ENCODE measurements around the gene LLPH.

The LLPH gene

DNA sequence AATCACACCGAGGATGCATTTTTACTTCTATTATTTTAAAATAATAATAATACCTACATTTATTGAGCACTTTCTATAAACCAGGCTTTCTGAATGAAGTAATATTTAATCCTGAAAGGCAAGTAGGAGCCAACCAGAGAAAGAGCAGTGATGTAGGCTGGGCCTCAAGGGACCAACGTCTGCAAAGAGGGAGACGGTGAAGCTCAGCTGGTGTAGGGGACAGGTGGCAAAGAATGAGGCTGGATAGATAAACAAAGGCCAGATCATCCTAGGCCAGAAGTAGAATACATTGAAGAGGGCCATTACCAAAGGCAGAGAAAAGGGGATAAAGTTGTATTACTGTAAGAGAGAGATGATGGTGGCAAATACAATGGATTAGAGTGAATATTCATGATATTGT lies 40.1 kb upstream of the LLPH start:
- no peak overlapping the region for H2AFZ ChIP-seq (ENCODE audit: low read length)
- no peaks in the 10 kb centered on the region for H4K20me1 ChIP-seq (ENCODE audit: insufficient read depth, low read length)
- H3K4me3 ChIP-seq (ENCODE audit: low read depth, low read length, poor library complexity, severe bottlenecking): peak overlapping the region; percentile 68
- no peaks in the 10 kb centered on the region for H3F3A ChIP-seq (ENCODE audit: insufficient read depth, low read length)
- H3K79me2 ChIP-seq (ENCODE audit: insufficient read depth, low read length): peaks cover 32% of the 10 kb centered on the region
- H3K27me3 ChIP-seq (ENCODE audit: insufficient read depth, low read length): no peaks in the 10 kb centered on the region
- H3K27ac ChIP-seq (ENCODE audit: low read depth, low read length, poor library complexity, severe bottlenecking): peak overlapping the region; percentile 91
- peaks cover 3% of the 10 kb centered on the region; the same call in 1 of the 2 replicates for H3K9me3 ChIP-seq (ENCODE audit: low read length)
- peak overlapping the region; percentile 78; the same call in 1 of the 2 replicates for H3K4me2 ChIP-seq (ENCODE audit: low read length)
- peaks cover 11% of the 10 kb centered on the region for H3K4me1 ChIP-seq (ENCODE audit: insufficient read depth, low read length, severe bottlenecking)
- H3K36me3 ChIP-seq (ENCODE audit: insufficient read depth, low read length): peaks cover 27% of the 10 kb centered on the region
- no peaks in the 10 kb centered on the region for H3K9me2 ChIP-seq (ENCODE audit: low read depth, low read length)
- TF ChIP-seq, protein P1, sequence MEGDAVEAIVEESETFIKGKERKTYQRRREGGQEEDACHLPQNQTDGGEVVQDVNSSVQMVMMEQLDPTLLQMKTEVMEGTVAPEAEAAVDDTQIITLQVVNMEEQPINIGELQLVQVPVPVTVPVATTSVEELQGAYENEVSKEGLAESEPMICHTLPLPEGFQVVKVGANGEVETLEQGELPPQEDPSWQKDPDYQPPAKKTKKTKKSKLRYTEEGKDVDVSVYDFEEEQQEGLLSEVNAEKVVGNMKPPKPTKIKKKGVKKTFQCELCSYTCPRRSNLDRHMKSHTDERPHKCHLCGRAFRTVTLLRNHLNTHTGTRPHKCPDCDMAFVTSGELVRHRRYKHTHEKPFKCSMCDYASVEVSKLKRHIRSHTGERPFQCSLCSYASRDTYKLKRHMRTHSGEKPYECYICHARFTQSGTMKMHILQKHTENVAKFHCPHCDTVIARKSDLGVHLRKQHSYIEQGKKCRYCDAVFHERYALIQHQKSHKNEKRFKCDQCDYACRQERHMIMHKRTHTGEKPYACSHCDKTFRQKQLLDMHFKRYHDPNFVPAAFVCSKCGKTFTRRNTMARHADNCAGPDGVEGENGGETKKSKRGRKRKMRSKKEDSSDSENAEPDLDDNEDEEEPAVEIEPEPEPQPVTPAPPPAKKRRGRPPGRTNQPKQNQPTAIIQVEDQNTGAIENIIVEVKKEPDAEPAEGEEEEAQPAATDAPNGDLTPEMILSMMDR (IDR thresholded peaks at IDR 0.05; ENCODE audit: low read length): no peak
- no peak for TF ChIP-seq EZH2 (IDR thresholded peaks at IDR 0.05; ENCODE audit: borderline replicate concordance, low read length)
- H3K9ac ChIP-seq (ENCODE audit: low read length): 0 out of 2 replicates have a peak overlapping the region, but pooled peaks have one; percentile 79

DNA sequence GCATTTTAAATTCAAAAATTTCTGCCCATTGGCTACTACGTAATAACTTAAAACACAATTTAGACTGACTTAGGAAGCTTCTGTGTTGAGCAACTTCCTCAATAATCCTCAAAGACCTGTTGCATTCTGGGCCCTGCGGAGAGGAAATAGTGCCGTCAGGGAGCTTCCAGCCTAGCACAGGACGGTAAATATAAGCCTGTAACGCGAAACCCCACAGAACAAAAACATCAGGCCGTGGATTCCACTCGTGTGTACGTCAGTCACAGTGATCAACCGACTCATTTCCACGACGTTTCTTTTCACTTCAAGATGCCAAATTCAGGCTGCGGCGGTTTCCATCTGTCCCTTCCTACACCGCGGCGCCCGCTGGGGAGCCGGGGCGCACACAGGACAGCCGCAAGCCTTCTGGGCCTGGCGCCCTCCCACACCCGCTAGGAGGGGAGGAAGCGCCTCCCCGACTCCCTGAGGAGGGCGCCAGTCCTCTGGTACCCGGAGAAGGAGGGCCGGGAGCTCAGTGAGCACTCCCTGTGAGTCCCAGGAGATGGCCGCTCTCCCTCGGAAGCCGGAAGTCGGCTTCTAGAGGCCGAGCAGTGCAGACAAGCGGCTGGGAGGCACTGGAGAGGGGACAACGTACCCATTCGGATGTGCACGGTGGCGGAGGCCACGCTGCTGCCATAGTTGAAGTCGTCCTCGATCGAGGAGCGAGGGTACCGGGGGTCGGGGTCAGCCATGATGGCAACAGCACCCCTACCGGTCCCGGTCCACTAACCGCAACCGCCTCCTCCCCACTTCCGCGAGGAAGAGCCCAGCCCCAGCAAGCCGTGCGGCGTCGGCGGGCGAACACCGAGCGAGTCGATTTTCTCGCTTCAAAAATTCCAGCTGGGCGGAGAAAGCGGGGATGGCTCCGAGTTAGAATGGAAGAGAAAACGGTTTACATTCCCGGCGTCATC lies 38.9 kb upstream of the LLPH start, which contains the start of gene TMBIM4:
Gene TMBIM4 (minus strand): TSS at position 776 of the 950 bp plus-strand sequence. CDS start 45 bp downstream, at position 731.
- Histone ChIP-seq H3K4me3 (ENCODE audit: low read depth, low read length, poor library complexity, severe bottlenecking) (peak within 1 kb of the TSS; percentile 68), H3F3A (ENCODE audit: insufficient read depth, low read length) (no peaks in the 10 kb centered on the region), H3K27ac (ENCODE audit: low read depth, low read length, poor library complexity, severe bottlenecking) (peak within 1 kb of the TSS; percentile 91), H3K36me3 (ENCODE audit: insufficient read depth, low read length) (peaks cover 38% of the 10 kb centered on the region), H3K9me2 (ENCODE audit: low read depth, low read length) (no peaks in the 10 kb centered on the region), H3K27me3 (ENCODE audit: insufficient read depth, low read length) (no peaks in the 10 kb centered on the region), H3K9me3 (ENCODE audit: low read length) (peaks cover 13% of the 10 kb centered on the region), H3K4me1 (ENCODE audit: insufficient read depth, low read length, severe bottlenecking) (peaks cover 11% of the 10 kb centered on the region), H3K4me2 (ENCODE audit: low read length) (peak within 1 kb of the TSS; percentile 78), H3K79me2 (ENCODE audit: insufficient read depth, low read length) (peaks cover 42% of the 10 kb centered on the region), H4K20me1 (ENCODE audit: insufficient read depth, low read length) (no peaks in the 10 kb centered on the region), H3K9ac (ENCODE audit: low read length) (peak within 1 kb of the TSS; percentile 79), H2AFZ (ENCODE audit: low read length) (no peak within 1 kb of the TSS)
- no peak for TF ChIP-seq EZH2 (IDR thresholded peaks at IDR 0.05; ENCODE audit: borderline replicate concordance, low read length)
- TF ChIP-seq, protein P1 (IDR thresholded peaks at IDR 0.05; ENCODE audit: low read length): peak; percentile 31; the same call in 1 of the 2 replicates

DNA sequence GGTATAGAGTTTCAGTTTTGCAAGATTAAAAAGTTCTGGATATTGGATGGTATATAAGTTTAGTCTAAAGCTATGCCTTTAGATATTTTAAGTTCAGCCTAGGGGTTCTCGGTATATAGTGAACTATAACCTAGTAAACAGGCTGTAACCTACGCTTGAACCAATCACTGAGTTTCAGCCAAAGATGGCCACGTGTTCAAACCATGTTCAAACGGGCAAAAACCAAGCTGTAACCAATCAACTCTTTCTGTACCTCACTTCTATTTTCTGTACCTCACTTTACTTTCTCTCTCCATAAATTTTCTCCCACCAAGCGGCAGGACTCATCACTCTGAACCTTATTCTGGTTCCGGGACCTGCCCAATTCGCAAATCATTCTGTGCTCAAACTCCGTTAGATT lies 37.9 kb upstream of the LLPH start:
- Histone ChIP-seq H3K9ac (ENCODE audit: low read length) (peak overlapping the region; percentile 79), H3K27me3 (ENCODE audit: insufficient read depth, low read length) (no peaks in the 10 kb centered on the region), H3K79me2 (ENCODE audit: insufficient read depth, low read length) (peaks cover 52% of the 10 kb centered on the region), H3K9me3 (ENCODE audit: low read length) (peaks cover 21% of the 10 kb centered on the region), H3K27ac (ENCODE audit: low read depth, low read length, poor library complexity, severe bottlenecking) (peak overlapping the region; percentile 91), H3K4me1 (ENCODE audit: insufficient read depth, low read length, severe bottlenecking) (peaks cover 11% of the 10 kb centered on the region), H3K36me3 (ENCODE audit: insufficient read depth, low read length) (peaks cover 48% of the 10 kb centered on the region), H3K4me2 (ENCODE audit: low read length) (peak overlapping the region; percentile 78), H2AFZ (ENCODE audit: low read length) (no peak overlapping the region), H3K4me3 (ENCODE audit: low read depth, low read length, poor library complexity, severe bottlenecking) (peak overlapping the region; percentile 68), H3F3A (ENCODE audit: insufficient read depth, low read length) (no peaks in the 10 kb centered on the region), H4K20me1 (ENCODE audit: insufficient read depth, low read length) (no peaks in the 10 kb centered on the region), H3K9me2 (ENCODE audit: low read depth, low read length) (no peaks in the 10 kb centered on the region)
- TF ChIP-seq, protein P1 (IDR thresholded peaks at IDR 0.05; ENCODE audit: low read length): no peak

All from OCI-LY1 (cell line).